Calu3 (cell line): ENCODE data around the gene ALDH9A1. TPM values are rescaled to one million over a fixed set of nuclear protein-coding genes. Genes with fewer than 3 reads are reported as not detected.
"Not testable (repeated sequence)": the region's sequence is repeated elsewhere in the genome, so short reads cannot be mapped to it uniquely, and the experiment has no call there.

ENCODE experiments used
- BruUV-seq: library from RNA; stranded (reverse); fragments of 400-500 nt; replicated peaks from 2 replicates; lab custom pipeline; 2021; lab: Mats Ljungman, UMichigan
- CTCF ChIA-PET: fragments of 300-600 bp; sonication (Branson Sonifier 250); formaldehyde crosslinking; loops from one replicate; lab custom pipeline; 2022; ENCODE audit warnings: antibody characterized with exemption; lab: Charles Lee
- DNase-seq: peaks from one replicate; pipeline ENCODE4 v3.0.0; 2022
- H3K27ac Mint-ChIP-seq: one replicate; pipeline ENCODE4 v1.8.0; 2022; ENCODE audit warnings: mixed read lengths; ENCODE audit not compliant: unreplicated experiment
- H3K27me3 Mint-ChIP-seq: one replicate; pipeline ENCODE4 v1.8.0; 2022; ENCODE audit warnings: mixed read lengths; ENCODE audit not compliant: unreplicated experiment
- H3K36me3 Mint-ChIP-seq: one replicate; pipeline ENCODE4 v1.8.0; 2022; ENCODE audit warnings: mild to moderate bottlenecking, moderate library complexity, mixed read lengths; ENCODE audit not compliant: insufficient read depth, unreplicated experiment
- H3K4me1 Mint-ChIP-seq: one replicate; pipeline ENCODE4 v1.8.0; 2022; ENCODE audit warnings: mild to moderate bottlenecking, low read depth, mixed read lengths; ENCODE audit not compliant: unreplicated experiment
- H3K4me3 Mint-ChIP-seq: one replicate; pipeline ENCODE4 v1.8.0; 2022; ENCODE audit warnings: mild to moderate bottlenecking, low read depth, moderate library complexity, mixed read lengths; ENCODE audit not compliant: unreplicated experiment
- H3K9me3 Mint-ChIP-seq: one replicate; pipeline ENCODE4 v1.8.0; 2022; ENCODE audit warnings: low read depth, mixed read lengths; ENCODE audit not compliant: unreplicated experiment
- intact Hi-C: fragments of 100-400 bp; cut with micrococcal nuclease; formaldehyde crosslinking; loops from one replicate; pipeline ENCODE4 v1.10.0; 2022; ENCODE audit not compliant: unreplicated experiment
- total RNA-seq: library from RNA; stranded (reverse); gene quantifications from 2 replicates; pipeline ENCODE4 v1.2.3, GENCODE V29; 2022
- TF ChIP-seq, protein P1 (sequence below): fragments of 200-600 bp; IDR thresholded peaks from one replicate; pipeline ENCODE4 v1.8.0; 2022; ENCODE audit warnings: antibody characterized with exemption; ENCODE audit not compliant: unreplicated experiment

Gene ALDH9A1
- total RNA-seq, 1 experiment from 2014 or later = 57.0 TPM

- Mint-ChIP-seq H3K4me1 (no peaks in the 10 kb centered on the region), H3K9me3 (no peaks in the 10 kb centered on the region), H3K36me3 (peaks cover 27% of the 10 kb centered on the region), H3K27ac (no peak overlapping the region), H3K4me3 (no peak overlapping the region), H3K27me3 (no peaks in the 10 kb centered on the region)
- CTCF ChIA-PET = interaction anchor here (1.7 kb wide), 1 partner anchor 9 kb away, joined by 3 read pairs; no protein-coding TSS in a partner anchor
- intact Hi-C loops = no loop called here
- DNase-seq = no peak
- TF ChIP-seq, protein P1, sequence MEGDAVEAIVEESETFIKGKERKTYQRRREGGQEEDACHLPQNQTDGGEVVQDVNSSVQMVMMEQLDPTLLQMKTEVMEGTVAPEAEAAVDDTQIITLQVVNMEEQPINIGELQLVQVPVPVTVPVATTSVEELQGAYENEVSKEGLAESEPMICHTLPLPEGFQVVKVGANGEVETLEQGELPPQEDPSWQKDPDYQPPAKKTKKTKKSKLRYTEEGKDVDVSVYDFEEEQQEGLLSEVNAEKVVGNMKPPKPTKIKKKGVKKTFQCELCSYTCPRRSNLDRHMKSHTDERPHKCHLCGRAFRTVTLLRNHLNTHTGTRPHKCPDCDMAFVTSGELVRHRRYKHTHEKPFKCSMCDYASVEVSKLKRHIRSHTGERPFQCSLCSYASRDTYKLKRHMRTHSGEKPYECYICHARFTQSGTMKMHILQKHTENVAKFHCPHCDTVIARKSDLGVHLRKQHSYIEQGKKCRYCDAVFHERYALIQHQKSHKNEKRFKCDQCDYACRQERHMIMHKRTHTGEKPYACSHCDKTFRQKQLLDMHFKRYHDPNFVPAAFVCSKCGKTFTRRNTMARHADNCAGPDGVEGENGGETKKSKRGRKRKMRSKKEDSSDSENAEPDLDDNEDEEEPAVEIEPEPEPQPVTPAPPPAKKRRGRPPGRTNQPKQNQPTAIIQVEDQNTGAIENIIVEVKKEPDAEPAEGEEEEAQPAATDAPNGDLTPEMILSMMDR = no peak
- BruUV-seq = no TSS peak
Observed at GRCh38 chr1:165661703-165662102, 36.7 kb downstream of the ALDH9A1 start.

DNA sequence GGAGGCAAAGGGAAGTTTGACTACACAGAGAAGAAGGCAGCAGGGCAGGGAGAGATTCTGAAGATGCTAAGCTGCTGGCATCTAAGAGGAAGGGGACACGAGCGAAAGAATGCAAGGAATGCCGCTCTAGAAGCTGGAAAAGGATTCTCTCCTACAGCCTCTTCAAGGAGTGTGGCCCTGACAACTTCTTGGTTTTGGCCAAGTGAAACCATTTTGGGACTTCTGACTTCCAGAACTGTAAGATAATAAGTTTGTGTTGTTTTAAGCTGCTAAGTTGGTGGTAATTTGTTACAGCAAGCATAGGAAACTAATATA, 38.8 kb downstream of the ALDH9A1 start:
- Mint-ChIP-seq H3K4me1 (no peaks in the 10 kb centered on the region), H3K27me3 (no peaks in the 10 kb centered on the region), H3K9me3 (no peaks in the 10 kb centered on the region), H3K27ac (no peak overlapping the region), H3K36me3 (peaks cover 19% of the 10 kb centered on the region), H3K4me3 (no peak overlapping the region)
- DNase-seq = no peak
- TF ChIP-seq, protein P1 = no peak
- BruUV-seq = no TSS peak
- CTCF ChIA-PET = interaction anchor here (1.2 kb wide), 1 partner anchor 530 kb away, joined by 4 read pairs; no protein-coding TSS in a partner anchor
- intact Hi-C loops = no loop called here

DNA sequence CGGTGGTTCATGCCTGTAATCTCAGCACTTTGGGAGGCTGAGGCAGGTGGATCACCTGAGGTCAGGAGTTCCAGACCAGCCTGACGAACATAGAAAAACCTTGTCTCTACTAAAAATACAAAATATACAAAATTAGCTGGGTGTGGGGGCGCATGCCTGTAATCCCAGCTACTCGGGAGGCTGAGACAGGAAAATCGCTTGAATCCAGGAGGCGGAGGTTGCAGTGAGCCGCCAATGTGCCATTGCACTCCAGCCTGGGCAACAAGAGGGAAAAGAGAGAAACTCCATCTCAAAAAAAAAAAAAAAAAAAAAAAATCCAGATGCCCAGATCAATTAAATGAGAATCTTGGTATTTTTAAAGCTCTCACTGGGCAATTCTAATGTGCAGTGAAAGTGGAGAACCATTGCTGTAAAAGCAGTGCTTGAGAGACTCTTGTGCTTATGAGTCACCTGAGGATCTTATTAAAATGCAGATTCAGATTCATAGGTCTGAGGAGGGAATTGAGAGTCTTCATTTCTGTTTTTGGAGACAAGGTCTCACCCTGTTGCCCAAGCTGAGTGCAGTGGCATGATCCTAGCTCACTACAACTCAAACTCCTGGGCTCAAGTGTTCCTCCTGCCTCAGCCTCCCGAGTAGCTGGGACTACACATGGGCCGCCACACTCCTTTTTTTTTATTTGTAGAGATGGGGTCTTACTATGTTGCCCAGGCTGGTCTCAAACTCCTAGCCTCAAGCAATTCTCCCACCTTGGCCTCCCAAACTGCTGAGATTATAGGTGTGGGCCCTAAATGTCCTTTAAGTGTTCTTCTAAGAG, 39.4 kb downstream of the ALDH9A1 start:
- intact Hi-C loops, H3K9me3 Mint-ChIP-seq, H3K4me3 Mint-ChIP-seq, H3K4me1 Mint-ChIP-seq, DNase-seq, H3K27ac Mint-ChIP-seq, BruUV-seq, H3K27me3 Mint-ChIP-seq: not testable (repeated sequence)
- CTCF ChIA-PET = interaction anchor here (1.2 kb wide), 1 partner anchor 530 kb away, joined by 4 read pairs; no protein-coding TSS in a partner anchor
- peaks cover 19% of the 10 kb centered on the region for H3K36me3 Mint-ChIP-seq

GRCh38 chr1:165650981-165651625, 47.3 kb downstream of the ALDH9A1 start:
- CTCF ChIA-PET = no interaction called here
- Mint-ChIP-seq H3K4me1 (peaks cover 22% of the 10 kb centered on the region), H3K27ac (no peak overlapping the region), H3K36me3 (peaks cover 5% of the 10 kb centered on the region), H3K4me3 (no peak overlapping the region), H3K9me3 (no peaks in the 10 kb centered on the region), H3K27me3 (no peaks in the 10 kb centered on the region)
- intact Hi-C loops = no loop called here
- no peak for DNase-seq
- TF ChIP-seq, protein P1 = no peak
- no TSS peak for BruUV-seq
